Astrocyte (in vitro differentiated cells and primary cell): ENCODE results near the gene SLX4. TPM values are rescaled to one million over a fixed set of nuclear protein-coding genes. Genes with fewer than 3 reads are reported as not detected.
"Not testable (repeated sequence)": the region's sequence is repeated elsewhere in the genome, so short reads cannot be mapped to it uniquely, and the experiment has no call there.

ENCODE experiments used
- DNase-seq: peaks from one replicate; pipeline ENCODE4 v3.0.0-alpha.2; 2010; ENCODE audit warnings: low read depth
- FAIRE-seq: peaks from 2 replicates; lab custom pipeline; 2011; peaks lifted over from hg19 to GRCh38; lab: Jason Lieb, UNC
- H2AFZ ChIP-seq: 2 replicates; pipeline ENCODE4 v1.6.0; 2012; ENCODE audit warnings: low read depth, low read length, inconsistent platforms
- H3K27ac ChIP-seq: 2 replicates; pipeline ENCODE4 v1.5.1; 2011; ENCODE audit warnings: low read depth, low read length, inconsistent platforms
- H3K27me3 ChIP-seq: 2 replicates; pipeline ENCODE4 v1.6.0; 2011; ENCODE audit warnings: low read length, inconsistent platforms; ENCODE audit not compliant: insufficient read depth
- H3K36me3 ChIP-seq: 2 replicates; pipeline ENCODE4 v1.5.1; 2011; ENCODE audit warnings: low read length, inconsistent platforms; ENCODE audit not compliant: insufficient read depth
- H3K4me1 ChIP-seq: 2 replicates; pipeline ENCODE4 v1.5.1; 2011; ENCODE audit warnings: low read length, inconsistent platforms; ENCODE audit not compliant: insufficient read depth
- H3K4me2 ChIP-seq: 2 replicates; pipeline ENCODE4 v1.6.0; 2012; ENCODE audit warnings: low read length, inconsistent platforms
- H3K4me3 ChIP-seq: 2 replicates; pipeline ENCODE4 v1.5.1; 2011; ENCODE audit warnings: low read depth, mild to moderate bottlenecking, low read length, inconsistent platforms; ENCODE audit not compliant: insufficient read depth
- H3K79me2 ChIP-seq: 2 replicates; pipeline ENCODE4 v1.6.0; 2012; ENCODE audit warnings: mild to moderate bottlenecking, low read length, inconsistent platforms; ENCODE audit not compliant: insufficient read depth
- H3K9ac ChIP-seq: 2 replicates; pipeline ENCODE4 v1.6.0; 2012; ENCODE audit warnings: mild to moderate bottlenecking, low read length, inconsistent platforms
- H3K9me3 ChIP-seq: 2 replicates; pipeline ENCODE4 v1.5.1; 2012; ENCODE audit warnings: low read depth, mild to moderate bottlenecking, low read length, inconsistent platforms; ENCODE audit not compliant: insufficient read depth
- H4K20me1 ChIP-seq: 2 replicates; pipeline ENCODE4 v1.6.0; 2012; ENCODE audit warnings: low read length, inconsistent platforms; ENCODE audit not compliant: insufficient read depth
- H3K27ac Mint-ChIP-seq: one replicate; pipeline ENCODE4 v1.8.0; 2021; ENCODE audit warnings: mild to moderate bottlenecking, mixed read lengths; ENCODE audit not compliant: unreplicated experiment
- H3K27me3 Mint-ChIP-seq: one replicate; pipeline ENCODE4 v1.8.0; 2021; ENCODE audit warnings: low read depth, mixed read lengths; ENCODE audit not compliant: unreplicated experiment
- H3K36me3 Mint-ChIP-seq: one replicate; pipeline ENCODE4 v1.8.0; 2021; ENCODE audit warnings: low read depth, mixed read lengths; ENCODE audit not compliant: unreplicated experiment
- H3K4me1 Mint-ChIP-seq: one replicate; pipeline ENCODE4 v1.8.0; 2021; ENCODE audit warnings: low read depth, mixed read lengths; ENCODE audit not compliant: unreplicated experiment
- H3K4me3 Mint-ChIP-seq: one replicate; pipeline ENCODE4 v1.8.0; 2021; ENCODE audit warnings: mild to moderate bottlenecking, moderate library complexity, mixed read lengths; ENCODE audit not compliant: unreplicated experiment
- H3K9me3 Mint-ChIP-seq: one replicate; pipeline ENCODE4 v1.8.0; 2021; ENCODE audit warnings: mild to moderate bottlenecking, mixed read lengths; ENCODE audit not compliant: unreplicated experiment
- CTCF ChIP-seq: IDR thresholded peaks from 2 replicates; pipeline ENCODE4 v1.5.1; 2011; ENCODE audit warnings: low read depth, mild to moderate bottlenecking, inconsistent platforms, low read length, moderate library complexity; ENCODE audit not compliant: insufficient read depth
- EZH2 ChIP-seq: IDR thresholded peaks from 2 replicates; pipeline ENCODE4 v1.6.1; 2012; ENCODE audit warnings: mild to moderate bottlenecking, low read length, inconsistent platforms; ENCODE audit not compliant: insufficient read depth
- total RNA-seq: library from RNA; stranded (reverse); gene quantifications from 2 replicates; pipeline ENCODE4 v1.2.1, GENCODE V29; 2021

Gene SLX4
- total RNA-seq, 1 donor from 2014 or later: 7.8 TPM

- H3K27me3 ChIP-seq: no peaks in the 10 kb centered on the region
- H3K9me3 Mint-ChIP-seq: no peaks in the 10 kb centered on the region
- peaks cover 36% of the 10 kb centered on the region for H3K79me2 ChIP-seq
- no peak overlapping the region for H2AFZ ChIP-seq
- DNase-seq (no peak), FAIRE-seq (no peak)
- peak overlapping the region; percentile 95 for H3K4me3 ChIP-seq
- H3K36me3 Mint-ChIP-seq: peaks cover 7% of the 10 kb centered on the region
- H3K36me3 ChIP-seq: no peaks in the 10 kb centered on the region
- peaks cover 19% of the 10 kb centered on the region for H3K4me1 Mint-ChIP-seq
- H3K4me1 ChIP-seq: peaks cover 8% of the 10 kb centered on the region
- peak overlapping the region; percentile 89 for H3K4me3 Mint-ChIP-seq
- peak overlapping the region; percentile 95 for H3K9ac ChIP-seq
- H3K27me3 Mint-ChIP-seq: no peaks in the 10 kb centered on the region
- no peak overlapping the region for H3K27ac Mint-ChIP-seq
- no peak for TF ChIP-seq CTCF
- no peak for TF ChIP-seq EZH2
- peaks cover 1% of the 10 kb centered on the region for H4K20me1 ChIP-seq
- peak overlapping the region; percentile 88 for H3K4me2 ChIP-seq
- no peak overlapping the region for H3K27ac ChIP-seq
- H3K9me3 ChIP-seq: no peaks in the 10 kb centered on the region
Observed at GRCh38 chr16:3609895-3610697, 1.3 kb downstream of the SLX4 start.

GRCh38 chr16:3608976-3609375, 2.4 kb downstream of the SLX4 start:
- not testable (repeated sequence) for H3K4me3 Mint-ChIP-seq, H3K4me2 ChIP-seq, H3K36me3 ChIP-seq, FAIRE-seq, H3K27me3 Mint-ChIP-seq, DNase-seq, H3K36me3 Mint-ChIP-seq, H3K4me1 ChIP-seq, H3K27ac ChIP-seq, H2AFZ ChIP-seq, H4K20me1 ChIP-seq, H3K9me3 ChIP-seq, H3K27me3 ChIP-seq, H3K4me3 ChIP-seq, H3K9me3 Mint-ChIP-seq, H3K27ac Mint-ChIP-seq, H3K9ac ChIP-seq
- peaks cover 19% of the 10 kb centered on the region for H3K4me1 Mint-ChIP-seq
- peaks cover 27% of the 10 kb centered on the region for H3K79me2 ChIP-seq

GRCh38 chr16:3608069-3608468, 3.3 kb downstream of the SLX4 start:
- no peak overlapping the region for H3K27ac Mint-ChIP-seq
- peaks cover 8% of the 10 kb centered on the region for H3K4me1 ChIP-seq
- no peaks in the 10 kb centered on the region for H3K27me3 ChIP-seq
- H3K9ac ChIP-seq: no peak overlapping the region
- no peaks in the 10 kb centered on the region for H3K9me3 Mint-ChIP-seq
- no peak for DNase-seq
- no peak overlapping the region for H3K4me3 ChIP-seq
- H3K36me3 Mint-ChIP-seq: peaks cover 13% of the 10 kb centered on the region
- H3K27me3 Mint-ChIP-seq: no peaks in the 10 kb centered on the region
- no peak for FAIRE-seq
- no peak overlapping the region for H3K27ac ChIP-seq
- H3K4me2 ChIP-seq: no peak overlapping the region
- no peaks in the 10 kb centered on the region for H4K20me1 ChIP-seq
- H3K9me3 ChIP-seq: no peaks in the 10 kb centered on the region
- H2AFZ ChIP-seq: no peak overlapping the region
- H3K36me3 ChIP-seq: no peaks in the 10 kb centered on the region
- TF ChIP-seq EZH2 (no peak), CTCF (no peak)
- peaks cover 21% of the 10 kb centered on the region for H3K79me2 ChIP-seq
- H3K4me1 Mint-ChIP-seq: peaks cover 14% of the 10 kb centered on the region
- no peak overlapping the region for H3K4me3 Mint-ChIP-seq
